Measurements from ENCODE around the gene OR14K1. TPM values are rescaled to one million over a fixed set of nuclear protein-coding genes. Genes with fewer than 3 reads are reported as not detected.

The OR14K1 gene
- total RNA-seq, 1 experiment from 2014 or later, result not detected

Other genes starting within 250 kb of the OR14K1 start
- gene OR2C3, start 202.2 kb upstream of the OR14K1 start, total RNA-seq (2022), result not detected in 2 replicates
- not detected in 2 replicates for gene GCSAML, start 189.5 kb upstream of the OR14K1 start, total RNA-seq (2022)
- not detected in 2 replicates for gene OR2G2, start 150.3 kb upstream of the OR14K1 start, total RNA-seq (2022)
- not detected in 2 replicates for gene OR2G3, start 133.0 kb upstream of the OR14K1 start, total RNA-seq (2022)
- gene OR13G1, start 58.9 kb upstream of the OR14K1 start, total RNA-seq (2022), result not detected in 2 replicates
- not detected in 2 replicates for gene OR6F1, start 22.0 kb upstream of the OR14K1 start, total RNA-seq (2022)
- not detected in 2 replicates for gene OR14A2, start 9.5 kb downstream of the OR14K1 start, total RNA-seq (2022)
- not detected in 2 replicates for gene OR1C1, start 21.9 kb downstream of the OR14K1 start, total RNA-seq (2022)
- gene OR14A16, start 85.5 kb downstream of the OR14K1 start, total RNA-seq (2022), result not detected in 2 replicates
- not detected in 2 replicates for gene OR11L1, start 103.3 kb downstream of the OR14K1 start, total RNA-seq (2022)
- not detected in 2 replicates for gene TRIM58, start 118.6 kb downstream of the OR14K1 start, total RNA-seq (2022)
- not detected in 2 replicates for gene OR2W3, start 157.0 kb downstream of the OR14K1 start, total RNA-seq (2022)
- not detected in 2 replicates for gene OR2T8, start 181.6 kb downstream of the OR14K1 start, total RNA-seq (2022)
- not detected in 2 replicates for gene OR2AJ1, start 186.3 kb downstream of the OR14K1 start, total RNA-seq (2022)
- not detected in 2 replicates for gene OR2L8, start 210.2 kb downstream of the OR14K1 start, total RNA-seq (2022)
- gene OR2AK2, start 226.6 kb downstream of the OR14K1 start, total RNA-seq (2022), result not detected in 2 replicates

Data from Caco-2 (cell line).